Hindlimb muscle (tissue), 1 donor: ENCODE data around the gene RNF146. TPM values are rescaled to one million over a fixed set of nuclear protein-coding genes. Genes with fewer than 3 reads are reported as not detected.
"Not testable (repeated sequence)": the region's sequence is repeated elsewhere in the genome, so short reads cannot be mapped to it uniquely, and the experiment has no call there.

Experiments used
- DNase-seq: peaks from one replicate; pipeline ENCODE4 v3.0.0-alpha.2; 2013
- polyA plus RNA-seq: library from polyadenylated mRNA; unstranded; fragments of 120-200 nt; gene quantifications from one replicate; pipeline ENCODE4 v1.2.1, GENCODE V29; 2013; ENCODE audit not compliant: insufficient read length

RNF146 gene
- polyA plus RNA-seq, 1 donor = 55.8 TPM

DNA sequence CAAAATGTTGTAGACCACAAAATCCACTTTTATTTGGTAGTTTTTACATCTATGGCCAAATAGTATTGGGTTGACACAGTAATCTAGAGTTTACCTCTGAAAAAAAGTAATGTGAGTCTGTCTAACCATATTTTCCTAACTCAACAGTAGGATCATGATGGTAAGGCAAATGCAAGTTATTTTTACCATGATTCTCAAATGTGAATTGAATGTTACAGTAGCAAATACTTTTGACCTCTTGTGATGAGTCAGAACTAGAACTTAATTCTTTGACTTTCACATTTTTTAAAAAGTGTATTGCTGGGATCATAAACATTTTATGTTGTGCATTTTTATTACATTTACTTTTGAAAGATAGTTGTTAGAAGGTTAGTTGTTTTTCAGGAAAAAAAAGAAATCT, 22.0 kb downstream of the RNF146 start:
- no peak for DNase-seq

DNA sequence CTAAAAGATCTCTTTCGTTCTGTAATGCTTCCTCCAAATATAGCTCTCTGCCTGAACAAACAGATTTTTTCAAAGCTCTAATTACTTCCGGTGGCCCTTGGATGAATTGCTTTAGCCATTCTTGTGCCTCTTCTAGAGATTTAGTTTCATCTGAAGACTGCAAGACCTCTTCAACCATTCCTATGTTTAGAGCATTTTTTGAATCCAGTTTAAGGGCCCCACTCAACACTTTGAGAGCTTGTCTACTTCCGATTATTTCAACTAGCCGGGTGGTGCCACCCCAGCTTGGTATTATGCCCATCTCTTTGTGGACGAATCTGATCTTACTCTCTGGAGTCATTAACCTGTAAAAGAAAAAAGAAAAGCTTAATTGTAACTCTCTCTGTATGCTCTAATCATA, 23.3 kb downstream of the RNF146 start:
- no peak for DNase-seq

DNA sequence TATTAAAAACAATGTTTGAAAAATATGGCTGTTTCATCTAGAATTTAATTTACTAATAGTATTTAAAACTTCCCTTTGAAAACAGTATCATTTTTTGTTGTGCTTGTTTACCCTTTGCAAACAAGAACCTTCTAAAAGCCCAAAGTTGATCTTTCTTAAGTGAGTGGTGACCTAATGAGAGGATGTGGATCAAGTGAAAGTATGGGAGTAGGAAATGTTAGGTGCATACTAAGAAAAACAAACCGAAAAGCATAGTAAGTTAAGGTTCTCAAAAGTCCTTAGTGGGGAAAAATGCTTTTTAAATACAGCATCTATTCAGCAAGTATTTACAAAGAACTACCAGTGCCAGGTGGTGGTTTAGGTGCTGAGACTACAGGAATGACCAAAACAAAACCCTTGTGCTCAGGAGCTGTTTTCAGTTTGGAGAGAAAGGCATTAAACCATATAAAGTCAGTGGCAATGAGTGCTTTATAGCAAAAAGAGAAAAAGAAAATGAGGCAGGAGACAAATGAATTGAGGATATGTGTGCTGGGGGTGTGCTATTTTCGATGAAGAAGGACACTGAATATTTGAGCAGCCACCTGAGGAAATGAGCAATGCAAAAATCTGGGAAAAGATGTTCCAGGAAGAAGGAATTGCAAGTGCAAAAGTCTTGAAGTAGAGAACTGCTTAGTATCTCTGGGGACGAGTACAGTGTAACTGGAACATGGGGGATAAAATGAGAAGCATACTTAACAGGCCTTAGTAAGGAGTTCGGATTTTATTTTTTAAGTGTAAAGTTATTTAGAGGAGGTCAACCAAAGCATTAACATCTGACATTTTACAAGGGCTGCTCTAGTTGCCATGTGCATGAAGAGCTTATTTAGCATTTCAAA, 24.0 kb downstream of the RNF146 start:
- no peak for DNase-seq

DNA sequence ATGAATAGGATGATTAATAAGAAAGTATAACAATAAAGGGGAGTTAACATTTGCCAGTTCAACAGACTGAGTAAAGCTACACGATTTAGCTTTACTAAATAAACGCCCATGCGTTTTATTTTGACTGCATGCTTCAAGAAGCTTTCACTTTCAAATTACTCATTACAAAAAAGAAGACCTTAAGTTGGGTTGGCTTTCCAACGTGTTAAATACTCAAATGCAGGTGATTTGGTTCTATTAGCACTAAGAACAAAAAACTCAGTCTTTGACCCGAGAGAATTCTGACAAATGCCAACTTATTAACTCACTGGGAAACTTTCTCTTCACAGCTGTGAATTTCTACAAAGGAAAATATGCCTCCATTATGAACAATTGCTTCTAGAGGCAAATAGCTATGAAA, 24.8 kb downstream of the RNF146 start:
- no peak for DNase-seq

DNA sequence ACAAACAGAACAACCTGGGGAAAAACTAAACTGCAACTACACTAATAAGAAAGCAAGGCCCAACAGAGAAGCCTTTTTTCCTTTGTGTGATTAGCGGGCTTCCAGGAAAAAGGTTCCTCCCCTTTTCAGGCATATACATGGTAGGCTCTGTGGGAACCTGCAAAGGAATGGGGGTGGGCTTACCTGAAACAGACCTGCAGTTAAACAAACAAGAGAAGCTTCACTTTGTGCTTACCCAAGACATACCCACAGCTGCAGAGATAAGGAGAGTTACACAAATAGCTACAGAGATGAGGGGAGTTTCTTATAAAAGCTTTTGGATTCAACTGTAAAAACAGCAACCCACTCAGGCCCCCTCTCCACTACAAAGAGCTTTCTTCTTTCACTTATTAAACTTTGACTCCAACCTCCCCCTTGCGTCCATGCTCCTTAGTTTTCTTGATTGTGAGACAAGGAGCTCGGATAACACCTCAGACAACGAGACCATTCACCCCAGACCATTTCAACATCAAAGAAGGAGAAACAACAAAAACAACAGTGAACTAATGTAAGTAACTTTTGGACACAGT, 30.9 kb downstream of the RNF146 start:
- DNase-seq = no peak

DNA sequence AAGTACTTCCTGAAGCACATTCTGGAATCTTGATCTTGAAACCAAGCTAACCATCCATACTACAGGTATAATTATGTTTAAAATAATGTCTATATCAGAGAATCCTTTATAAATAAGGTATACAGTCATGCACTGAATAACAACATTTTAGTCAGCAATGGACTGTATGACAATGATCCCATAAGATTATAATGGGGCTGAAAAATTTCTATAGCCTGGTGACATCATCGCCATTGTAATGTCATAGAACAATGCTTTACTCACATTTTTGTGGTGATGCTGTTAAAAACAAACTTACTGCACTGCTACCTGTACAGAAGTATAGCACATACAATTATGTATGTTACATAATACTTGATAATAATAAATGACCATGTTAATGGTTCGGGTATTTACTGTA, 31.8 kb downstream of the RNF146 start:
- no peak for DNase-seq

DNA sequence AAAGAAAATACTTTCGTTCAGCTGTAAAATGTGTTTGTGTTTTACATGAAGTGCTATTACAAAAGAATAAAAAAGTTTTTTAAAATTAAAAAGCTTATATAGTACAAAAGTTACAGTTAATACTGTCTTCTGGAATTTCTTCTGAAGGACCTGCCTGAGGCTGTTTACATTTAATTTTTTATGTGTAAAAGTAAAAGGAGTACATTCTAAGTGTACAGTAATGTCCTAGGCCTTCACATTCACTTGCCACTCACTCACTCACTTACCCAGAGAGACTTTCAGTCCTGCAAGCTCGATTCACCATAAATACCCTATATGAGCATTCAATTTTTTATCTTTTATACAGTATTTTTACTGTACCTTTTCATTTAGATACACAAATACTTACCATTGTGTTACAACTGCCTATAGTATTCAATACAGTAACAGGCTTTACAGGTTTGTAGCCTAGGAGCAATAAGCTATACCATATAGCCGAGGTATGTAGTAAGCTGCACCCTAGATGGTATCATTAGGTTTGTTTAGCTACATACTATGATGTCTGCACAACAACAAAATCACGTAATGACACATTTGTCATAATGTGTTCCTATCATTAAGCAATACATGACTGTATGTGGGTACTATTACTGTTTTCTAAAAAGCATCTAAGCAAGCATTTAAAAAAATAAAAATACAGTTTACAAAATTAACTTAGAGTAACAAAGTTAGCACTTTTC, 33.0 kb downstream of the RNF146 start:
- no peak for DNase-seq

DNA sequence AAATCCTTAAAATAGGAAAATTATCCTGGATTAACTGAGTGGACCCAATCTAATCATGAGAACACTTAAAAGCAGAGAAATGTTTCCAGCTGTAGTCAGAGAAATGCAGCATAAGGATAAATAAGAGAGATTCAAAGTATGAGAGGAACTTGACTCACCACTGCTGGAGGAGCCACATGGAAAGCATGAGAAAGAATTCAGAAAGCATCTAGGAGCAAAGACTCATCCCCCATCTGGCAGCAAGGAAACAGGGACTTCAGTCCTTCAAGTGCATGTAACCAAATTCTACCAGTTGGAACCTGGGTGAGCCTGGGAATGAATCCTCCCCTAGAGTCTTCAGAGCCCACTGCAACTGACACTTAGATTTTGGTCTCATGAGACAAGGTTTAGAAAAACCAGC, 33.7 kb downstream of the RNF146 start:
- DNase-seq = peak; percentile 42

DNA sequence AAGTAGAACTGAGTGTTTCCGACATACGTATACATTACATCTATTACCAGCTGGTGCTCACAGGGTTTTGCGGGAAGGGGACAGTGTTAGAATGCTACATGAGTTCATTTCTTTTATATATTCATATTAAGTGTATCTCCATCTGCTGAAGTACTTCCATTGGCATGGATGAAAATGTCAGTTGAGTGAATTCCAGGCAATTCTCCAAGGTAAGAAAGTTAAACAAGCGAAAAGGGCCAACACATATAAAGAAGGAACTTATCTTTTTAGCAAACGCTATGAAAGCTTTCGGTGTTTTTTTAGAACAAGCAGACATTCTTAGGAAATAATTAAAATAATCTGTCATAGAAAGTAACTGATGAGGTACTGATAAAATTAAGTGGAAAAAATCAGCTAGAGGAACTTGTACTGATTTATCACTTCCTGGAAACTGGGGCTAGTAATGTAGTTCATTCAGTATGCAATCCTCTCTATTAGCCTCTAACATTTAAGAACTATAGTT, 34.6 kb downstream of the RNF146 start:
- peak; percentile 32 for DNase-seq

DNA sequence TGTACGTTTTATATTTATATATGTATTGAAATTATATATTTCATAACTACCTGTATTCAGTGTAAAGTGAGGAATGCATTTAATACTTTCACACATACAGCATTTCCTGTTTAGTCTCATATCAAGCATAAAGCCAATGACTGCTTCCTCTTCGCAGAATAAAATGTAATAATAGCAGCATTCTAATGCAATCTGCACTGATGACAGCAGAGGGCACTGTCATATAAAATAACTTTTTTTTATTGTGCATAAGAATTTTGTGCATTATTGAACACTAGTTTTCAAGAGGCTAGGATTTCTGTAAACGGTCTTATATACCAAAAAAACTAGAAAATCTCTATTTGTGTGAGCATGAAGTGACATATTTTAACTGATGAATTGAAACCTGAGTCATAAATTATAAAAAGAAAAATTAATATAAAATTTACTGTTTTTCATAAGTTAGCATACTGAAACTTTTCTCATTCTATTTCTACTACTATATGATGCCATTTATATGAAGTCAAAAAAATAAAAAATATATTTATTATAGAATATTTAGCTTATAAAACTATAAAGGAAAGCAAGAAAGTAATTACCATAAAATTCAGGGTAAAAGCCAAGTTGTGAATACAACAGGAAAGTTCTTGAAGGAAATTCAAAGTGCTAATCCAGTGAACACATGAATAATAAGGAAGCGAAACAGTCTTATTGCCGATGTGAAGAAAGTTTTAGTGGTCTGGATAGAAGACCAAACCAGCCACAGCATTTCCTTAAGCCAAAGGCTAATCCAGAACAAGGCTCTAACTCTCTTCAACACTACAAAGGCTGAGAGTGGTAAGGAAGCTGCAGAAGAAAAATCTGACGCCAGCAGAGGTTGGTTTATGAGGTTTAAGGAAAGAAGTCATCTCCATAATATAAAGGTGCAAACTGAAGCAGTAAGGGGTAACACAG, 36.3 kb downstream of the RNF146 start:
- DNase-seq = peak; percentile 60

DNA sequence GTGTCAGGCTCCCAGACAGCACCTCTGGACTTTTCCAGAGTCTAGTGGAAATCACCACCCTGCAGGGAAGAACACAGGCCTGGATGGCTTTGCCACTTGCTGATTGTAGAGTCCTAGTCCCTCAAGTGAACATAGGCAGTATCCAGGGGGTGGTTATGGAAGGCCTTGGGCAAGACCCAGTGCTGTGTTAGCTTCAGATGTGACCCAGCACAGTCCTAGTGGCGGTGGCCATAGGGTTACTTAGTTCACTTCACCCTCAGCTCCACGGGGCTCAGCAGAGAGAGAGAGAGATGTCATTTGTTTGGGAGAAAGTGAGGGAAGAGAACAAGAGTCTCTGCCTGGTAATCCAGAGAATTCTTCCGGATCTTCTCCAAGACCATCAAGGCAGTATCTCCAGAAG, 37.3 kb downstream of the RNF146 start:
- no peak for DNase-seq

DNA sequence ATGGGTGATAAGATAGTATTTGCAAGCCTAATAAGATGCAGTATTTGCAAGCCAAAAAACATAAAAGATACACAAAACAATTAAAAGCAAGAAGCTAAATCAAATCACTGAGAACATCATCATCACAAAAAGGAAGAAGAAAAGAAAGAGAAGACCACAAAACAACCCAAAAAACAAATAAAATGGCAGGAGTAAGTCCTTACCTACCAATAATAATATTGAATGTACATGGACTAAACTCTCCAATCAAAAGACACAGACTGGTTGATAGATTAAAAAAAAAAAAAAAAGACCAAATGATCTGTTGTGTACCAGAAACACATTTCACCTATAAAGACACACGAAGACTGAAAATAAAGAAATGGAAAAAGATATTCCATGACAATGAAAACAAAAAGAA, 39.1 kb downstream of the RNF146 start:
- DNase-seq = no peak

DNA sequence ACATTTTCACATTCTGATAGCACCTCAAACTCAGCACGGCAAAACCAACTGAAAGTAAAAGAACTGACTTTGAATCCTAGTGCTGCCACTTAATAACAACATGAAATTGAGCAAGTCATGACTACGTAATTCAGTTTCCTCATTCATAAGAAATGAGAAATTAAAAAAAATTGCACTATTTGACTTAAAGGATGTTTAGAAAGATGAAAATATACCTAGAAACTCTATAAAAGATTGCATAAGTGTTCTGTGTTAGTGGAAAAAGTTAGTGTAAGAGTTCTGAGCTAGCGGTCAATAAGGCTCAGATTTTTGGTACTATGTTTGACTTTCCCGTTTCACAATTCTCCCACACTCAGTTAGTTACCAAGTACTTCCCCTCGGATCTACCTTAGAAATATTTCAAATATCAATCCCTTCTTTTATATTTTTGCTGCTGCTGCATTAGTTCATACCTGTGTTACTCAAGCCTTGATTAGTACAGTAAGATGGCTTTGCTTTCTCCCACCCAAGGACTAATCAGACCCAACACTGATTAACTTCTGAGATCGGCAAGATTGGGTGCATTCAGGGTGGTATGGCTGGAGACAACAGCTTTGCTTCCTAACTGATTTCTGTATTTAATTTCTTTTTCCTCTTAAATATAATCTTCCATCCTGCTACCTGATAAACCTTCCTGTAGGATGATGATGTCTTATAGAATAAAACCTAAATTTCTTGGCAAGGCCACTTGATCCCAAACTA, 50.9 kb downstream of the RNF146 start:
- no peak for DNase-seq

DNA sequence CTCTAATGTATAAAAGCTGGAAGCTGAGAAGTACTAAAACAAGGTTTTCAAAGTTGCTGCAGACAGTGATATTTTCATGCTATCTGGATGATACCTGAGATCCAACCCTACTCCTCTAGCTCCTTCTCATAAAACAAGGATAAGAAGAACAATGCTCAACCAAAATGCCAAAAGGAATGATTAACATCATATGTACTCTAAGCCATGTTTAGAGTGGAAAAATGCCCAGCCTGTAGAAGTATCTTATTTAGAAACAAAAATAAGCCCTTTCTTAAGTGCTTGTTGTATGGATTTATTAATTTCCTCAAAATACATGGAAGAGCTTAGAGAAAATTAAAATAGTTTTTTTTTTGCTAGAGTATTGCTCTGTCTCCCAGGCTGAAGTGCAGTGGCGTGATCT, 53.0 kb downstream of the RNF146 start:
- DNase-seq = no peak

DNA sequence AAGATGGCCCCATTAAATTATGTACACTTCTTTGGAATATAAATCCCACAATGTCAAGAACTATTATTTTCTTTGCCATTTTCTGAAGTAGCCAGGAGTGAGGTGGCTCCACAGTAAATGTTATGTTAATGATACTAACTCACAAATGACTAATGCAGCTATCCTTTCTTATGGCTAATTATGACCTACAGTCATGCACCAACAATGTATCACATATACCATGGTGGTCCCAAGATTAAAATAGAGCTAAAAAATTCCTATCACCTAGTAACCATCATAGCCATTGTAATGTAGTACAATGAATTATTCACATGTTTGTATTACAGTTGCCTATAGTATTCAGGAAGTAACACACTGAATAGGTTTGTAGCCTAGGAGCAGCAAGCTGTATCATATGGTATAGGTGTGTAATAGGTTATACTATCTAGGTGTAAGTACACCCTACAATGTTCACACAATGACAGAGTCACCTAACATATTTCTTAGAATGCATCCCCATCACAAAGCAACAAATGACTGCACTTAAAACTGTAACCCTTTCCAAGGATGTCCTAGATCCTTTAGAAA, 61.5 kb downstream of the RNF146 start:
- no peak for DNase-seq

DNA sequence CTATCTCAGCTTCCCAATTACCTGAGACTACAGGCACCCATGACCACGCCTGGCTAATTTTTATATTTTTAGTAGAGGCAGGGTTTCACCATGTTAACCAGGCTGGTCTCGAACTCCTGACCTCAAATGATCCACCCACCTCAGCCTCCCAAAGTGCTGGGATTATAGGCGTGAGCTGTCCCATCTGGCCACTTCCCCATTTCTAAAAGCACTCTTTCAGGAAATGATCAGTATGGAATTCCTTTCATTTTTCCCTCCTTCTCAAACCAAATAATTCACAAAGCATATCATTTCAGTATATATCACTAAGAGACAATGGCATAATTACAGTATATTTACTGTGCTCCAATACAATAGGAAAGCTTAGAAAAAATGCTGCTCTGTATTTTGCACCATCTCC, 64.6 kb downstream of the RNF146 start:
- not testable (repeated sequence) for DNase-seq

DNA sequence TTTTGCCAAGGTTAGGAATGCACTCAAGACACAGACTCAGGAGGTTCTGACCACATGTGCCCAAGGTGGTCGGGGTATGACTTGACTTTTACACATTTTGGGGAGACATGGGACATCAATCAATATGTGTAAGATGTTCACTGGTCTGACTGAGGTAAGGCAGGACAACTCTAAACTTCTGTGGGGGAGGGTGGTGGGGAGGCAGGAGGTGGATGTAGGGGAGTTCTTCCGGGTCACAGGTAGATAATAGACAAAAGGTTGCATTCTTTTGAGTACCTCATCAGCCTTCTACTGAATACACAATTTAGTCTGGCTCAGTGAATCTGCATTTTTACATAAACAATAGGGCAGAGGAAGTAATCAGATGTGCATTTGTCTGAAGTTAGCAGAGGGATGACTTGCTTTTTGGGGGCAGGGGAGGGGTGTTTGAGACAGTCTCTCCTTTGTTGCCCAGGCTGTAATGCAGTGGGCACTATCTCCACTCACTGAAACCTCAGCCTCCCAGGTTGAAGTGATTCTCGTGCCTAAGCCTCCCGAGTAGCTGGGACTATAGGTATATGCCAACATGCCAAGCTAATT, 65.8 kb downstream of the RNF146 start:
- DNase-seq = no peak
